Measurements from ENCODE around the gene KRTAP2-2. TPM values are rescaled to one million over a fixed set of nuclear protein-coding genes. Genes with fewer than 3 reads are reported as not detected.

The KRTAP2-2 gene
- total and polyA plus RNA-seq, 2 of the 13 experiments (the other 11 are each of a cell fraction or from before 2014, with no cell fraction given) = not detected

DNA sequence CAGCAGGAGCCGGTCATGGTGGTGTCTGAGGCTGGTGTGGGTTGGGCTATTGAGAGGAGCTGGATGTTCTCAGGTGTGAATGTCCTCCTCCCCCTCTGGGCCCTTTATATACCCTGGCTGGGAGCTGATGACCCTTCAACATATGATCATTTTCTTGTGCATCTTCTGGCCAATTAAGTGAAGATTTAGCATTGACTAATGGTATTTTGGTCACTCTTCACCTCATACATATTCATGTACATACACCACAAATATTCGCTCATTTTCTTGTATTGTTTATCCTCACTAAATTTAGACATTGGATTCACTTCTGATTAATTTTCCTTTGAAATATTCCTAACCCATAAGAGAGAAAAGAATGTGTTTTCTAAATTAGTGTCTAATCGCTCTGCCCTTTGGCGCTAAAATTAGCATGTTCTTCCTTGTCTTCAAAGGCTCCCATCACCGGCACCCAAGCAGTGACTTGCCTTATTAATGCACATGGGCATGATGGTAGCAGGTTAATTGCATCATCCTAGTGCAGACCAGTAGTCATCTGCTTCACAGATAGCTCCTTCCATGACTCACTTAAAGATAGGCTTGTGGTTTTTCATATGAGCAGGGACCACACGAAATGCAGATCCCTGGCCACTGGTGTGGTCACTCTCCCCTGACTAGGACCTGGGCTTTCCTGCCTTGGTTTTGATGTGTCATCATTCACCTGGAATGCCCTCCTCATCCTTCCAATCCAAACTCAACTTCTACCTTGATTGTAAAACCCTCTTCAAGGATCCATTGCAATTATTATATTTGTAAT, 11.0 kb upstream of the KRTAP2-2 start, which contains the start of gene KRTAP2-4:
TSS of gene KRTAP2-4 (minus strand) at position 51 of the 796 bp plus-strand sequence. CDS start at position 17, 34 bp downstream.
- Histone ChIP-seq H3K4me2 (ENCODE audit: low read depth, low read length) (no peak within 1 kb of the TSS), H3K36me3 (replicated peaks in 1 of 2; ENCODE audit: control insufficient read depth in 1 of 2, insufficient read depth in 2 of 2, low read length in 2 of 2) (no peaks in the 10 kb centered on the region), H3K4me1 (ENCODE audit: insufficient read depth, low read length) (peaks cover 23% of the 10 kb centered on the region), H3K4me3 (replicated peaks in 1 of 3; ENCODE audit: insufficient read depth in 1 of 3, low read depth in 2 of 3, low read length in 3 of 3) (no peak within 1 kb of the TSS), H2AFZ (ENCODE audit: low read length) (no peak within 1 kb of the TSS), H3K9ac (ENCODE audit: insufficient read depth, low read depth, low read length) (no peak within 1 kb of the TSS), H3K27me3 (ENCODE audit: control insufficient read depth in 1 of 2, insufficient read depth in 2 of 2, low read length in 2 of 2) (no peaks in the 10 kb centered on the region), H4K20me1 (ENCODE audit: insufficient read depth, low read length) (no peaks in the 10 kb centered on the region), H3K27ac (ENCODE audit: extremely low read length, insufficient read depth, low read length) (no peak within 1 kb of the TSS), H3K79me2 (ENCODE audit: insufficient read depth, low read length) (no peaks in the 10 kb centered on the region), H3K9me3 (ENCODE audit: low read length) (no peaks in the 10 kb centered on the region)
- POLR2A ChIA-PET = no interaction called here
- in situ Hi-C loops (cut with HindIII; ENCODE audit: extremely low pct_ligation_motif_present, low pct_unique_long_range_greater_than_20kb) = no loop called here
- 82% methylated on average over 6 of the region's 6 CpGs for WGBS (ENCODE audit: low lambda C conversion rate)
- FAIRE-seq = no peak
- peak; percentile 28 for DNase-seq (ENCODE audit: low spot score)
- CTCF ChIA-PET (ENCODE audit: low intra/inter-chr PET ratio, low total read pairs) = no interaction called here
- intact Hi-C loops (cut with micrococcal nuclease; ENCODE audit: unreplicated experiment) = no loop called here
- no TSS peak for BruUV-seq (replicated peaks)
- no peak for ATAC-seq
- peak; percentile 53 for TF ChIP-seq FOSL2 (CRISPR knock-in tag; IDR thresholded peaks at IDR 0.05)
- TF ChIP-seq, protein P1, sequence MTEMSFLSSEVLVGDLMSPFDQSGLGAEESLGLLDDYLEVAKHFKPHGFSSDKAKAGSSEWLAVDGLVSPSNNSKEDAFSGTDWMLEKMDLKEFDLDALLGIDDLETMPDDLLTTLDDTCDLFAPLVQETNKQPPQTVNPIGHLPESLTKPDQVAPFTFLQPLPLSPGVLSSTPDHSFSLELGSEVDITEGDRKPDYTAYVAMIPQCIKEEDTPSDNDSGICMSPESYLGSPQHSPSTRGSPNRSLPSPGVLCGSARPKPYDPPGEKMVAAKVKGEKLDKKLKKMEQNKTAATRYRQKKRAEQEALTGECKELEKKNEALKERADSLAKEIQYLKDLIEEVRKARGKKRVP (CRISPR knock-in tag; IDR thresholded peaks at IDR 0.05) = peak in 1 of 2 experiments; percentile 61; a peak in 1 of 4 replicates
- no peak for TF ChIP-seq AGO1 (IDR thresholded peaks at IDR 0.05; ENCODE audit: low read depth, low read length, poor library complexity, severe bottlenecking)
- TF ChIP-seq, protein P2, sequence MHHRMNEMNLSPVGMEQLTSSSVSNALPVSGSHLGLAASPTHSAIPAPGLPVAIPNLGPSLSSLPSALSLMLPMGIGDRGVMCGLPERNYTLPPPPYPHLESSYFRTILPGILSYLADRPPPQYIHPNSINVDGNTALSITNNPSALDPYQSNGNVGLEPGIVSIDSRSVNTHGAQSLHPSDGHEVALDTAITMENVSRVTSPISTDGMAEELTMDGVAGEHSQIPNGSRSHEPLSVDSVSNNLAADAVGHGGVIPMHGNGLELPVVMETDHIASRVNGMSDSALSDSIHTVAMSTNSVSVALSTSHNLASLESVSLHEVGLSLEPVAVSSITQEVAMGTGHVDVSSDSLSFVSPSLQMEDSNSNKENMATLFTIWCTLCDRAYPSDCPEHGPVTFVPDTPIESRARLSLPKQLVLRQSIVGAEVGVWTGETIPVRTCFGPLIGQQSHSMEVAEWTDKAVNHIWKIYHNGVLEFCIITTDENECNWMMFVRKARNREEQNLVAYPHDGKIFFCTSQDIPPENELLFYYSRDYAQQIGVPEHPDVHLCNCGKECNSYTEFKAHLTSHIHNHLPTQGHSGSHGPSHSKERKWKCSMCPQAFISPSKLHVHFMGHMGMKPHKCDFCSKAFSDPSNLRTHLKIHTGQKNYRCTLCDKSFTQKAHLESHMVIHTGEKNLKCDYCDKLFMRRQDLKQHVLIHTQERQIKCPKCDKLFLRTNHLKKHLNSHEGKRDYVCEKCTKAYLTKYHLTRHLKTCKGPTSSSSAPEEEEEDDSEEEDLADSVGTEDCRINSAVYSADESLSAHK (CRISPR knock-in tag; IDR thresholded peaks at IDR 0.05; ENCODE audit: borderline replicate concordance) = no peak
- TF ChIP-seq, protein P3, sequence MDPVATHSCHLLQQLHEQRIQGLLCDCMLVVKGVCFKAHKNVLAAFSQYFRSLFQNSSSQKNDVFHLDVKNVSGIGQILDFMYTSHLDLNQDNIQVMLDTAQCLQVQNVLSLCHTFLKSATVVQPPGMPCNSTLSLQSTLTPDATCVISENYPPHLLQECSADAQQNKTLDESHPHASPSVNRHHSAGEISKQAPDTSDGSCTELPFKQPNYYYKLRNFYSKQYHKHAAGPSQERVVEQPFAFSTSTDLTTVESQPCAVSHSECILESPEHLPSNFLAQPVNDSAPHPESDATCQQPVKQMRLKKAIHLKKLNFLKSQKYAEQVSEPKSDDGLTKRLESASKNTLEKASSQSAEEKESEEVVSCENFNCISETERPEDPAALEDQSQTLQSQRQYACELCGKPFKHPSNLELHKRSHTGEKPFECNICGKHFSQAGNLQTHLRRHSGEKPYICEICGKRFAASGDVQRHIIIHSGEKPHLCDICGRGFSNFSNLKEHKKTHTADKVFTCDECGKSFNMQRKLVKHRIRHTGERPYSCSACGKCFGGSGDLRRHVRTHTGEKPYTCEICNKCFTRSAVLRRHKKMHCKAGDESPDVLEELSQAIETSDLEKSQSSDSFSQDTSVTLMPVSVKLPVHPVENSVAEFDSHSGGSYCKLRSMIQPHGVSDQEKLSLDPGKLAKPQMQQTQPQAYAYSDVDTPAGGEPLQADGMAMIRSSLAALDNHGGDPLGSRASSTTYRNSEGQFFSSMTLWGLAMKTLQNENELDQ (CRISPR knock-in tag; IDR thresholded peaks at IDR 0.05; ENCODE audit: borderline replicate concordance) = no peak
- peak; percentile 60 for TF ChIP-seq CEBPB (IDR thresholded peaks at IDR 0.05; ENCODE audit: borderline replicate concordance, low read depth, low read length)
- TF ChIP-seq, protein P4, sequence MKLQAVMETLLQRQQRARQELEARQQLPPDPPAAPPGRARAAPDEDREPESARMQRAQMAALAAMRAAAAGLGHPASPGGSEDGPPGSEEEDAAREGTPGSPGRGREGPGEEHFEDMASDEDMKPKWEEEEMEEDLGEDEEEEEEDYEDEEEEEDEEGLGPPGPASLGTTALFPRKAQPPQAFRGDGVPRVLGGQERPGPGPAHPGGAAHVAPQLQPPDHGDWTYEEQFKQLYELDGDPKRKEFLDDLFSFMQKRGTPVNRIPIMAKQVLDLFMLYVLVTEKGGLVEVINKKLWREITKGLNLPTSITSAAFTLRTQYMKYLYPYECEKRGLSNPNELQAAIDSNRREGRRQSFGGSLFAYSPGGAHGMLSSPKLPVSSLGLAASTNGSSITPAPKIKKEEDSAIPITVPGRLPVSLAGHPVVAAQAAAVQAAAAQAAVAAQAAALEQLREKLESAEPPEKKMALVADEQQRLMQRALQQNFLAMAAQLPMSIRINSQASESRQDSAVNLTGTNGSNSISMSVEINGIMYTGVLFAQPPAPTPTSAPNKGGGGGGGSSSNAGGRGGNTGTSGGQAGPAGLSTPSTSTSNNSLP (IDR thresholded peaks at IDR 0.05; ENCODE audit: low read depth, low read length) = no peak
- TF ChIP-seq, protein P5, sequence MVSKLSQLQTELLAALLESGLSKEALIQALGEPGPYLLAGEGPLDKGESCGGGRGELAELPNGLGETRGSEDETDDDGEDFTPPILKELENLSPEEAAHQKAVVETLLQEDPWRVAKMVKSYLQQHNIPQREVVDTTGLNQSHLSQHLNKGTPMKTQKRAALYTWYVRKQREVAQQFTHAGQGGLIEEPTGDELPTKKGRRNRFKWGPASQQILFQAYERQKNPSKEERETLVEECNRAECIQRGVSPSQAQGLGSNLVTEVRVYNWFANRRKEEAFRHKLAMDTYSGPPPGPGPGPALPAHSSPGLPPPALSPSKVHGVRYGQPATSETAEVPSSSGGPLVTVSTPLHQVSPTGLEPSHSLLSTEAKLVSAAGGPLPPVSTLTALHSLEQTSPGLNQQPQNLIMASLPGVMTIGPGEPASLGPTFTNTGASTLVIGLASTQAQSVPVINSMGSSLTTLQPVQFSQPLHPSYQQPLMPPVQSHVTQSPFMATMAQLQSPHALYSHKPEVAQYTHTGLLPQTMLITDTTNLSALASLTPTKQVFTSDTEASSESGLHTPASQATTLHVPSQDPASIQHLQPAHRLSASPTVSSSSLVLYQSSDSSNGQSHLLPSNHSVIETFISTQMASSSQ (IDR thresholded peaks at IDR 0.05; ENCODE audit: low read depth) = no peak
- TF ChIP-seq, protein P5 (CRISPR knock-in tag; IDR thresholded peaks at IDR 0.05; ENCODE audit: borderline replicate concordance) = no peak
- TF ChIP-seq PHF8 (CRISPR knock-in tag; IDR thresholded peaks at IDR 0.05) = no peak
- 0 out of 2 replicates have a peak, but pooled peaks have one; percentile 50 for TF ChIP-seq CEBPG (CRISPR knock-in tag; IDR thresholded peaks at IDR 0.05)

All from HepG2 (cell line).